ENCODE data around the gene JARID2.

Gene JARID2

DNA sequence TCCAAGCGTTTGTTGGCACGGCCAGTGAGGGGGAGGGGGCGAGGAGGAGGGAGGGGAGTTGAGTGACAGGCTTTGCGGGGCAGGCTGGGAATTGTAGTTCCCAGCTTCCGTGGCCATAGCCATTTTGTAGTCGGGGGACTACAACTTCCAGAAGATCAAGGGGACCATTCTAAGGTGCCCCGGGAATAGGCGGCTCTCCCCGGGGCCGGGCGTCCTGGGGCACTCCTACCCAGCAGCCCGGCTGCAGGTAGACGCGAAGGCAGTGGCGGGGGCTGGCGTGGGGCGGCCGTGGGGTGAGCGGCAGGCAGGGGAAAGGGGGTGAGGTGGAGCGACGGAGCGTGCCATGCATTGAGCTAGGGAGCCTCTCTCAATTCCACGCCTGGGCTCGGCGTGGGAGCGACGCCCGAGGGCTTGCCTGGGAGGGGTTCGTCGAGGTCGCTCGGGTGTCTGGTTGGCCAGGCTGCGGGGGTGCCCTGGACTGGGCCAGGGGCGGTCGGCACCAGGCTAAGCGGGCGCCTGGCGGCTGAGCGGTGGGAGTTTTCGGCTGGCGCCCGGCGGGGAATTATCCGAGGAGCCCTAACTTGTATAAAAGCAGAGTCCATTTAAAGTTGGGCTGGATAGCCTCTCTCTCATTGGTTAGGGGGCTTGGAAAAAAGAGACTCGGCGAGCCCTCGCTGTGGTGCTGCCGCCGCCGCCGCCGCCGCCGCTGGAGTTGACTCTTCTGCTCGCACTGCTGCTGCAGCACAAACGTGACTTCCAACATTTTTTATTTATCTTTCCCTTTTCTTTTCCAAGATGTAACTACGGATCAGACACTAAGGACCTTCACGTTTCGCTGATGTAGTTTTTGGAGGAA lies at the start of gene JARID2:
Gene JARID2 (plus strand): TSS at position 709 of the 856 bp plus-strand sequence. CDS start 471 bp downstream, outside the sequence.
- Histone ChIP-seq H3K9ac (ENCODE audit: low read length in 5 of 5) (peak within 1 kb of the TSS; percentile 65 to 87 (median 84)), H3K36me3 (ENCODE audit: control insufficient read depth in 5 of 5, insufficient read depth in 5 of 5, low read length in 5 of 5) (no peaks in the 10 kb centered on the region), H3K4me1 (ENCODE audit: control insufficient read depth in 5 of 5, insufficient read depth in 5 of 5, low read length in 5 of 5) (peaks cover 2 to 51% (median 43%) of the 10 kb centered on the region in 5 donors), H3K4me3 (ENCODE audit: low read depth in 1 of 5, low read length in 5 of 5) (peak within 1 kb of the TSS; percentile 92 to 99 (median 94)), H3K27me3 (ENCODE audit: control insufficient read depth in 5 of 5, insufficient read depth in 4 of 5, low read length in 5 of 5) (no peaks in the 10 kb centered on the region), H3K27ac (ENCODE audit: low read depth, low read length) (peak within 1 kb of the TSS; percentile 95), H3K9me3 (ENCODE audit: control insufficient read depth in 5 of 5, low read length in 5 of 5) (no peaks in the 10 kb centered on the region)

DNA sequence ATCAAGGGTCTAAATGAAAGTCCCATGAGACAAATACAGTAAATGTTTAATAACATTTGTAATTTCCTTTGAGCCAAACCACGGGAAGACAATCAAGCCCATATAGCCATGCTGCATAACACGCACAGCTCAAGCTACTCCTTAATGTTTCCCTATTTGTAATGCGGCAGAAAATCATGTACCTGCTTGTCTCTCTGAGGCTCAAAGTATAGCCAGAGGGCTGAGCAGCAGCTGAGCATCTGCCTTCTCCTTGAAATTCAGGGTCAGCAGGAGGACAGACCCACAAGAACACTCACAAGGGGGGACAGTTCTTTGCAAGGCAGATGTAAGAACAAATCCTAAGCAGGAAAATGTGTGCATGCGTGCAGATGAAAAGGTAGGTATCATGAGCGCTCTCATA lies 45.8 kb upstream of the JARID2 start:
- Histone ChIP-seq H3K4me1 (ENCODE audit: control insufficient read depth in 5 of 5, insufficient read depth in 5 of 5, low read length in 5 of 5) (no peaks in the 10 kb centered on the region), H3K27me3 (ENCODE audit: control insufficient read depth in 5 of 5, insufficient read depth in 4 of 5, low read length in 5 of 5) (no peaks in the 10 kb centered on the region)

DNA sequence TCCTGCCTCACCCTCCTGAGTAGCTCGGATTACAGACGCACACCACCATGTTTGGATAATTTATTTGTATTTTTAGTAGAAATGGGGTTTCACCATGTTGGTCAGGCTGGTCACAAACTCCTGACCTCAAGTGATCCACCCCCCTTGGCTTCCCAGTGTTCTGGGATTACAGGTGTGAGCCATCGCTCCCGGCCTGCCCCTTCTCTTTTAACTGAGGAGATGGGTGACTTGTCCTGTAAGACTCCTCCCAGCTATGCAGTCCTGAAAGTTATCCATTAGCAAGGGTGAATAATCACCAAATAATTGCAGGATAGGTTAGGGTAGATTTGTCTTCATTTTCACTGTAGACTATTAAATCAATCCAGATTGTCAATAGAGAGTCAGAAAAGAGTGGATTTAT lies 40.5 kb upstream of the JARID2 start:
- Histone ChIP-seq H3K4me1 (ENCODE audit: control insufficient read depth in 5 of 5, insufficient read depth in 5 of 5, low read length in 5 of 5) (no peaks in the 10 kb centered on the region), H3K4me3 (ENCODE audit: low read depth in 1 of 5, low read length in 5 of 5) (no peak overlapping the region), H3K9me3 (ENCODE audit: control insufficient read depth in 5 of 5, low read length in 5 of 5) (no peaks in the 10 kb centered on the region), H3K36me3 (ENCODE audit: control insufficient read depth in 5 of 5, insufficient read depth in 5 of 5, low read length in 5 of 5) (no peaks in the 10 kb centered on the region), H3K27me3 (ENCODE audit: control insufficient read depth in 5 of 5, insufficient read depth in 4 of 5, low read length in 5 of 5) (no peaks in the 10 kb centered on the region), H3K9ac (ENCODE audit: low read length in 5 of 5) (no peak overlapping the region), H3K27ac (ENCODE audit: low read depth, low read length) (no peak overlapping the region)

More for the DNA sequence above, 45.8 kb upstream of the JARID2 start:
- Histone ChIP-seq H3K4me3 (ENCODE audit: low read depth in 1 of 5, low read length in 5 of 5) (no peak overlapping the region), H3K9ac (ENCODE audit: low read length in 5 of 5) (no peak overlapping the region), H3K36me3 (ENCODE audit: control insufficient read depth in 5 of 5, insufficient read depth in 5 of 5, low read length in 5 of 5) (no peaks in the 10 kb centered on the region), H3K27ac (ENCODE audit: low read depth, low read length) (no peak overlapping the region), H3K9me3 (ENCODE audit: control insufficient read depth in 5 of 5, low read length in 5 of 5) (no peaks in the 10 kb centered on the region)

- no peak overlapping the region for H3K9ac ChIP-seq (ENCODE audit: low read length in 5 of 5)
- H3K4me3 ChIP-seq (ENCODE audit: low read depth in 1 of 5, low read length in 5 of 5), result no peak overlapping the region
- no peaks in the 10 kb centered on the region for H3K9me3 ChIP-seq (ENCODE audit: control insufficient read depth in 5 of 5, low read length in 5 of 5)
- no peaks in the 10 kb centered on the region for H3K4me1 ChIP-seq (ENCODE audit: control insufficient read depth in 5 of 5, insufficient read depth in 5 of 5, low read length in 5 of 5)
- no peak overlapping the region for H3K27ac ChIP-seq (ENCODE audit: low read depth, low read length)
- no peaks in the 10 kb centered on the region for H3K36me3 ChIP-seq (ENCODE audit: control insufficient read depth in 5 of 5, insufficient read depth in 5 of 5, low read length in 5 of 5)
- no peaks in the 10 kb centered on the region for H3K27me3 ChIP-seq (ENCODE audit: control insufficient read depth in 5 of 5, insufficient read depth in 4 of 5, low read length in 5 of 5)
These were observed 39.0 kb upstream of the JARID2 start for GRCh38 chr6:15206887-15207286.

- H3K9me3 ChIP-seq (ENCODE audit: control insufficient read depth in 5 of 5, low read length in 5 of 5), result no peaks in the 10 kb centered on the region
These were observed 37.9 kb upstream of the JARID2 start for GRCh38 chr6:15207923-15208322.

GRCh38 chr6:15213838-15214400 lies 31.9 kb upstream of the JARID2 start:
- Histone ChIP-seq H3K36me3 (ENCODE audit: control insufficient read depth in 5 of 5, insufficient read depth in 5 of 5, low read length in 5 of 5) (no peaks in the 10 kb centered on the region), H3K4me1 (ENCODE audit: control insufficient read depth in 5 of 5, insufficient read depth in 5 of 5, low read length in 5 of 5) (no peaks in the 10 kb centered on the region), H3K4me3 (ENCODE audit: low read depth in 1 of 5, low read length in 5 of 5) (no peak overlapping the region), H3K27ac (ENCODE audit: low read depth, low read length) (no peak overlapping the region), H3K27me3 (ENCODE audit: control insufficient read depth in 5 of 5, insufficient read depth in 4 of 5, low read length in 5 of 5) (no peaks in the 10 kb centered on the region), H3K9ac (ENCODE audit: low read length in 5 of 5) (no peak overlapping the region), H3K9me3 (ENCODE audit: control insufficient read depth in 5 of 5, low read length in 5 of 5) (no peaks in the 10 kb centered on the region)

More at GRCh38 chr6:15207923-15208322, 37.9 kb upstream of the JARID2 start:
- Histone ChIP-seq H3K4me3 (ENCODE audit: low read depth in 1 of 5, low read length in 5 of 5) (no peak overlapping the region), H3K9ac (ENCODE audit: low read length in 5 of 5) (no peak overlapping the region), H3K4me1 (ENCODE audit: control insufficient read depth in 5 of 5, insufficient read depth in 5 of 5, low read length in 5 of 5) (no peaks in the 10 kb centered on the region), H3K27ac (ENCODE audit: low read depth, low read length) (no peak overlapping the region), H3K27me3 (ENCODE audit: control insufficient read depth in 5 of 5, insufficient read depth in 4 of 5, low read length in 5 of 5) (no peaks in the 10 kb centered on the region), H3K36me3 (ENCODE audit: control insufficient read depth in 5 of 5, insufficient read depth in 5 of 5, low read length in 5 of 5) (no peaks in the 10 kb centered on the region)

DNA sequence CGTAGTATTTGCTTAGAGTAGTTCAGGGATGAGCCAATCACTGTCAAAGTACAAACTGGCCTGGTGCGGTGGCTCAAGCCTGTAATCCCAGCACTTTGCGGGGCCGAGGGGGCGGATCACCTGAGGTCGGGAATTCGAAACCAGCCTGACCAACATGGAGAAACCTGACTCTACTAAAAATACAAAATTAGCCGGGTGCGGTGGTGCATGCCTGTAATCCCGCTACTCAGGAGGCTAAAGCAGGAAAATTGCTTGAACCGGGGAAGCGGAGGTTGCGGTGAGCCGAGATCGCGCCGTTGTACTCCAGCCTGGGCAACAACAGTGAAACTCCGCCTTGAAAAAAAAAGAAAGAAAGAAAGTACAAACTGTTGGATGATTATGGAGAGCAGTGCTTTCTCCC lies 27.5 kb upstream of the JARID2 start:
- no peaks in the 10 kb centered on the region for H3K9me3 ChIP-seq (ENCODE audit: control insufficient read depth in 5 of 5, low read length in 5 of 5)
- no peak overlapping the region for H3K9ac ChIP-seq (ENCODE audit: low read length in 5 of 5)
- H3K4me3 ChIP-seq (ENCODE audit: low read depth in 1 of 5, low read length in 5 of 5), result no peak overlapping the region
- H3K4me1 ChIP-seq (ENCODE audit: control insufficient read depth in 5 of 5, insufficient read depth in 5 of 5, low read length in 5 of 5), result peaks cover 3 to 9% (median 7%) of the 10 kb centered on the region in 5 donors
- H3K36me3 ChIP-seq (ENCODE audit: control insufficient read depth in 5 of 5, insufficient read depth in 5 of 5, low read length in 5 of 5), result no peaks in the 10 kb centered on the region
- H3K27me3 ChIP-seq (ENCODE audit: control insufficient read depth in 5 of 5, insufficient read depth in 4 of 5, low read length in 5 of 5), result no peaks in the 10 kb centered on the region
- no peak overlapping the region for H3K27ac ChIP-seq (ENCODE audit: low read depth, low read length)

GRCh38 chr6:15220062-15220461 lies 25.8 kb upstream of the JARID2 start:
- Histone ChIP-seq H3K4me1 (ENCODE audit: control insufficient read depth in 5 of 5, insufficient read depth in 5 of 5, low read length in 5 of 5) (peaks cover 3 to 9% (median 7%) of the 10 kb centered on the region in 5 donors), H3K36me3 (ENCODE audit: control insufficient read depth in 5 of 5, insufficient read depth in 5 of 5, low read length in 5 of 5) (no peaks in the 10 kb centered on the region), H3K9me3 (ENCODE audit: control insufficient read depth in 5 of 5, low read length in 5 of 5) (no peaks in the 10 kb centered on the region), H3K9ac (ENCODE audit: low read length in 5 of 5) (no peak overlapping the region), H3K27ac (ENCODE audit: low read depth, low read length) (no peak overlapping the region), H3K4me3 (ENCODE audit: low read depth in 1 of 5, low read length in 5 of 5) (no peak overlapping the region), H3K27me3 (ENCODE audit: control insufficient read depth in 5 of 5, insufficient read depth in 4 of 5, low read length in 5 of 5) (no peaks in the 10 kb centered on the region)

DNA sequence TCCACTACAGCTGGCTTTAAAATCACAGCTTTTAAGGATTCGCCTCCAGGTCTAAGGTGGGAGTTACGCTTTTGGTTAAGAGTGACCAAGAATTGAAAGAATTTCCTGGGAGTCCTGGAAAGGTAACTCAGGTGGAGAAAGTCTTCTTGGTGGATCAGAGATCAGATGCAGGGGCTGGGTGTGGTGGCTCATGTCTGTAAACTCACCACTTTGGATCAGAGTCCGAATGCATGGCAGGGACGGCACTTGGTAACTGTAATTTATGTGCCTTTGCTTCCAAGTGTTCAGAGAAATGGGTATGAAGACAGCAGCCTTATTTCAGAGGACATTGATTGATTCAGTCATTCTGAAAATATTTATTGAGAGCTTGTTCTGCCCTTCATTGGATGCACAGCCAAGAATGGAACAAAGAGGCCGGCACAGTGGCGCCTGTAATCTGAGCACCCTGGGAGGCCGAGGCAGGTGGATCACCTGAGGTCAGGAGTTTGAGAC lies 18.0 kb upstream of the JARID2 start:
- Histone ChIP-seq H3K4me3 (ENCODE audit: low read depth in 1 of 5, low read length in 5 of 5) (no peak overlapping the region), H3K36me3 (ENCODE audit: control insufficient read depth in 5 of 5, insufficient read depth in 5 of 5, low read length in 5 of 5) (no peaks in the 10 kb centered on the region), H3K4me1 (ENCODE audit: control insufficient read depth in 5 of 5, insufficient read depth in 5 of 5, low read length in 5 of 5) (no peaks in the 10 kb centered on the region), H3K27me3 (ENCODE audit: control insufficient read depth in 5 of 5, insufficient read depth in 4 of 5, low read length in 5 of 5) (no peaks in the 10 kb centered on the region), H3K9me3 (ENCODE audit: control insufficient read depth in 5 of 5, low read length in 5 of 5) (no peaks in the 10 kb centered on the region), H3K9ac (ENCODE audit: low read length in 5 of 5) (no peak overlapping the region), H3K27ac (ENCODE audit: low read depth, low read length) (no peak overlapping the region)

DNA sequence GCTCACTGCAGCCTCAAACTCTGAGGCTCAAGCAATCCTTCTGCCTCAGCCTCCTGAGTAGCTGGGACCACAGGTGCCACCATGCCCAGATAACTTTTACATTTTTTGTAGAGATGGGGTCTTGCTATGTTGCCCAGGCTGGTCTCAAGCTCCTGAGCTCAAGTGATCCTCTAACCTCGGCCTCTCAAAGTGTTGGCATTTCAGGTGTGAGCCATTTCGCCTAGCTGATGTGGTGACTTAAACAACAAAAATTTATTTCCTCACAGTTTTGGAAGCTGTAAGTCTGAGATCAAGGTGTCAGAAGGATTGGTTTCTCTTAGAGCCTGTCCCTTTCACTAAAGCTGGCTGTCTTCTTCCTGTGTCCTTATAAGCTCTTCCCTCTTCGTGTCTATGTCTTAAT lies 15.0 kb upstream of the JARID2 start:
- no peak overlapping the region for H3K4me3 ChIP-seq (ENCODE audit: low read depth in 1 of 5, low read length in 5 of 5)
- H3K27me3 ChIP-seq (ENCODE audit: control insufficient read depth in 5 of 5, insufficient read depth in 4 of 5, low read length in 5 of 5), result no peaks in the 10 kb centered on the region
- no peak overlapping the region for H3K9ac ChIP-seq (ENCODE audit: low read length in 5 of 5)
- no peaks in the 10 kb centered on the region for H3K9me3 ChIP-seq (ENCODE audit: control insufficient read depth in 5 of 5, low read length in 5 of 5)
- no peak overlapping the region for H3K27ac ChIP-seq (ENCODE audit: low read depth, low read length)
- no peaks in the 10 kb centered on the region for H3K4me1 ChIP-seq (ENCODE audit: control insufficient read depth in 5 of 5, insufficient read depth in 5 of 5, low read length in 5 of 5)
- no peaks in the 10 kb centered on the region for H3K36me3 ChIP-seq (ENCODE audit: control insufficient read depth in 5 of 5, insufficient read depth in 5 of 5, low read length in 5 of 5)
